Right forelimb (tissue), 1 donor: ENCODE results near the gene REPIN1.

ENCODE experiments used
- DNase-seq: peaks from one replicate; pipeline ENCODE4 v3.0.0-alpha.2; 2018

Gene REPIN1

DNA sequence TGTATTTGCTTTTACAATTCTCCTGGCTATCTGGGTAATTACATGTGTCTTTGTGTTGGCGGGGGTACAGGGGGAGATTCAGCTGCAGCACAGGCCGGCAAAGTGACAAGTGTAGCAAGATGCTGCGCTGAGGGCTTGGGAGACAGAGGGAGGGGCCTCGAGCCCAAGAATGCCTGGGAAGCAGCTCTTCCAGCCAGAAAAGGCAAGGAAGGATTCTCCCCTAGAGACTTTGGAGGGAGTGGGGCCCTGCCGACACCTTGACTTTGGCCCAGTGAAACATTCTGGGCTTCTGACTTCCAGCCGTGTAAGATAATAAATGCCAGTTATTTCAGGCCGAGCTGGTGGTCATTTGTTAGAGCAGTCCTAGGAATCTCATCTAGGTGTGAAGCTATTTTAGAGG is 7.2 kb upstream of the REPIN1 start:
- DNase-seq, result no peak

DNA sequence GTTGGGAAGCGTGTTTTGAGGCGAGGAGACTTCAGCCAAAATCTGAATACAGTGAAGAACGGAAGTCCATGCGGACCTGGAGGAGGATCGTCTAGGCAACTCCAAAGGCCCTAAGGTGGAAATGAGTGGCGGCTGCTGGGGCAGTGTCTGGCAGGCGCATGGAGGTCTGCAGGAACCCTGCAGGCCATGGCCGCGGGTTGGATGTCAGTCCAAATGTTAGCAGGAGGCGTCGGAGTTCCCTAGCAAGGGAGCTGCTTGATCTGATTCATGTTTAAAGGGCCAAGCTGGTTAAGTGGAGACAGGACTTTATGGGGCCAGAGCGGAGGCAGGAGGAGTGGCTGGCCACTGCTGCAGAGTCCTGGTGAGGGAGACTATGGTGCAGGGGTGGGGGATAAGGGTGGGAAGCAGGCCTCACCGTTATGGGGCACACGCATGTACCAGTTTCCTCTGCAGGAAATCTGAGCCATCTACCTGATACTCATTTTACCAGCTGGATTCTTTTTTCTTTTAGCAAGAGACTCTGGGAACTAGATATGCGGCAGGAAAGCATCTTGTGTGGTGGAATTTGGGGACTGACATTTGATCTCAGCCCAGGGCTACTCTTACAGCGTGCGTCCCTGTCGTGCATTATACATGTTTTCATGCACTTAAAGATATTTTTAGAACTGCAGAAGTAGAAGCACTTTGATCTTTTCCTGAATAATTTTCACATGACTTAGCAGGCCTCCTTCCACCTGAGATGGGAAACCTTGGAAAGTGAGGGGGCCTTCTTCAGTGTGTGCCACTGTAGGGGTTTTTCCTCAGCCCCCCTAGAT is 6.6 kb upstream of the REPIN1 start:
- DNase-seq, result no peak

DNA sequence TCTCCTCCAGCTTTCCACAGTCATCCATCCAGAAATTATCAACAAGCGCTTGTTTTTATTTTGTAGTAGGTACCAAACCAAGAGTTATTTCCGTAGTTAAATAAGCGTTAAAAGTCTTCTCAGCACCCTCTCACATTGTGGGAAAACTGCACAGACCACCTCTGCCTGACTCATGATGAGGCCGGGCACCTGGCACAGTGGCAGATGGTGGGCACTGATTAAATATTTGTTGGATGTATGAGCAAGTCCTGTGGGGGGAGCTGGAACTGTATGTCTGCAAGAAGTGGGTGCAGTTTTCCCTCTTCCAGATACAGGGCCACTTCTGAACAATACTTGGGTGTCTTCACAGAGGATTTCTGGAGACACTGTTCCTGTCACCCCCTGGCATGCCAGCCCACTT is 5.3 kb upstream of the REPIN1 start:
- DNase-seq, result no peak

DNA sequence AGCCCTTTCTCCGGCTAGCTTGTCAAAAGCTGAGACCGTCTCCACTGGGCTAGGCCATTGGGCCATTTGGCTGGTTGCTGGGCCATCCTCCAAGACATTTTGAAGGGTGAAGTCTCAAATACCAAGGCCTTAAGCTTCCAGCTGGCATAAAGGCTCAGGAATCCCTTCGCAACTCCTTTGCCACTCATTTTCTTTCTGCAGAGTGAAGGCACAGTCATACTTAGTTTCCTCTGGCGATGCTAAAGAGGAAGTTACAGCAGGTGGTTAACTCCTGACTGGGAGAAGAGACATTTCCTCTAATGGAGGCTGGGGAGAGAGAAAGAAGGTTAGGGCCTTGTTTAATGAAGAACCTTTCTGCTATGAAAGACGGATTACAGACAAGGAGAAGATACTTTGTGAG is 4.8 kb upstream of the REPIN1 start:
- no peak for DNase-seq

DNA sequence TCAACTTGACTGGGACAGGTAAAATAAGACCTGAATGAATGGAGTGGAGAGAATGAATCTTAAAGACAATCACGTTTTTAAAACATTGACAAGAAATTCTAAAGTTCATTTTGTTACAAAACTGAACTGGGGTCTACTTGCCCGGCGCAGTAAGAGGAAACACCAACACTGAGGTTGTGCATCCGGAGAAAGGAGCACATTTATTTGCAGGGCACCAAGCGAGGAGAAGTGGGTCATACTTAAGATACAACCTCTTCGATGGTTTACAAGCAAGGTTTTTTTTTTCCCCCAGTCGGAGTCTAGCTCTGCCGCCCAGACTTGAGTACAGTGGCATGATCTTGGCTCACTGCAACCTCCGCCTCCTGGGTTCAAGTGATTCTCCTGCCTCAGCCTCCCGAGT is 3.4 kb upstream of the REPIN1 start:
- no peak for DNase-seq

DNA sequence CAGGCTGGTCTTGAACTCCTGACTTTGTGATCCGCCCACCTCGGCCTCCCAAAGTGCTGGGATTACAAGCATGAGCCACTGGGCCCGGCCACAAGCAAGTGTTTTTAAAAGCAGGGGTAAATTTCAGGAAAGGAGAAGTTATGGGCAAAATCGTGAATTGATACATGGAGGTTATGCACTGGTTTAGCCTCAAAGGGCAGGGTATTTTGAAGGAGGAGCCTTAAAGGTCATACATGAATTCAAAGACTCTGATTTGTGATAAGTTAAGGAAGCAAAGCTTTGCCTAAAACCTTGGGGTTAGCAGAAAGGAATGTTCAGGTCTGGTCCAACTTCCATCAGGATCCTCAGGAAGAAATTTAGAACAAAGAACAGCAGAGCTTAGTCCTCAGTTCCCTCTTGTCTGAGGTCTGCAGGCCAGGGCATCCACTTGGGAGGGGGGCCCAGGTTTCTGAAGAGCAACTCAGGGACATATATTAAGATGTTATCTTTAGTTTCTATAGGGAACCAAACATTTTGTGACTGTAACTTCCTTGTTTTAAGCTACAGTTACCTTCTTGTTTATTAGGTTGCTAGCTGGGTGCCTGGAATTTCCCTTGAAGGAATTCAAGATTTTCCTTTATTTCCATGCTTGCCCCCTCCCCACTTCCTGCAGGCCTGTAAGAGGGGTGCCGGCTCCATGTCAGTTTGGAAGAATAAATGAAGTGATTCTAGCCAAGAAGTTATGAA is 2.8 kb upstream of the REPIN1 start:
- no peak for DNase-seq

DNA sequence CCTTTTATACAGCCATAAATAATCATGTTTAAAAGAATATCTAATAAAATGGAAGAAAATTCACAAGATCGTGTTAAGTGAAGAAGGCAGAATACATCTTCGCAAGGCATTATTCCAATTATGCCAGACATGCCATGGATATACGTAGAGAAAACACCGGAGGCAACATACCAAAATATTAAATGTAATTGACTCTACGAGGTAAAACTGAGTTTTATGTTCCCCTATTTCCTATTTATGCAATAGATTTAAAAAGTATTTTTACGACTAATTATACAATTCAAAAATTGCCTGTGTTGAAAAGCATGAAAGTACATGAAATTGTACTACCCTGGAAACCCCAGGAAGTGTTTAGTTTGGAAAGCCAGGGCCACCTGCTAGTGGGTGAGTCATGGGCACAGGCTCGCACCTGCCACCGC is 936 bp upstream of the REPIN1 start:
- DNase-seq, result no peak

DNA sequence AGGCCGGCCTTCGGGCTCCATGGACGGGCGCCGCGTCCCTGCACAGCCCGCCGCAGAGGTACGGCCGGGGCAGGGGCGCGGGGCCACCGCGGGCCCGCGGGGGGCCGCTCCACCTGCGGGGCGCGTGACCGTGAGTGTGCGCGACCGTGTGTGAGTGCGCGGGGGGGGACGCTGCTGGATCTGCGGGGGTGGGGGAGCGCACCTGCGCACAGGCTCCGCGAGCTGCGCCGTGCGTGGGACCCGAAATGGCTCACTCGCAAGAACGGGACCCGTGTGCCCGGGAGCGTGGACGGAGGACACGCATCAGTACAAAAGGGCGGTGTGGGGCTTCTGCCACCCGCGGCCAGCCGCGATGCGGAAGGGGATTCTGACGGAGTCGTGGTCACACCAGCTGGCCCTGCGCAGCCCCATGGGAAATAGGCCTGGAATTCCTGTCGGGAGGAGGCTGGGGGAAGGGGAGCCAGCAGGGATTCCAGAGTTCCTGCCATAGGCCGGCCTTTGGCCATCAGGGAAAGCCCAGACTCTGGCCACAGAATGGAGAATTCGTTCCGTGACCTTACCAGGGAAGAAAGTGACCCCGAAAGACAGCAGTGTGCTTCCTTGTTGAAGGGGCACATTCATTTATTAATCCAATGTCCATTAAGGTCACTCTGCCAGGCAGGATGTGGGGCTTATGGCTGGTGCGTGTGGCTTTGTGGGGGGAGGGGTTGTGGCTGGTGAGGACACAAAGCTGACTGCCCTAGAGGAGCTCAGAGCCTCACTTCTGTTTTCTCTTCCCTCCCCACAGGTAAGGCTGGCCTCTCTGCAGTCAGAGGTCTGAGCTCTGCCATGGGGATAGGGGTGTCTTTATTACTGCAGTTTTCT is 494 bp downstream of the REPIN1 start:
- DNase-seq, result peak; percentile 70

DNA sequence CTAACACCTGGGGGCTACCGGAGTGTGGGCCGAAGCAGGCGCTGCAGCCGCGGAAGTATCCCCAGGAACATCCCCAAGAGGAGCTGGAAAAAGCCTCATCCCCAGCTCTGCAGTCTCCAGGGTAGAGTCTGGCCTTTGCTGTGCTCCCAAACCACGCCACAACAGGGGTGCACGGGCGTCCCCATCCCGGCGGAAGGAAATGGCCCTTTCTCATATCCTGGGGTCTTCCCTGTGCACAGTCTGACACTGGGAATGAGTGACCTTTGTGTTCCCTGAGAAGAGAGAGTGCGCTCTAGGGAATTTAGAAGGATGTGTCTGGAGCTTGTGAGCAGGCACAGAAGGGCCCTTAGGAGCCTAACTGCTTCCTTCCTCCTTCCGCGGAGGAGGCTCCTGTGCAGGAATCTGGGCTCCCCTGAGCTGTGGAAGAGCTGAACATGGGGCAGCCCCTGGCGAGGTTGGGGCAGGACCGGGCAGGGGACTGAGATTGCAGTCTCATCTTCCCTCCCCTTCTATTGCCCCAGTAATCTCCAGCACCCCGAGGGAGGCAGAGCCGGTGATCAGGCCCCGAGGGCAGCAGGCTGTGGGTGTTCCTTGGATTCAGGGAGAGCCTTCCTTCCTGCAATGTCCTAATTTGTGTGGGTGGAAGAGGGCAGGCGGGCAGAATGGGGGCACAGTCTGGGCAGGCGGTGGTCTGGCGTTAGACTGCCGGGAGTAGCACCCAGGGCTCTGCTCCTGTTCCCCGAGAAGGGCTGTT is 1.3 kb downstream of the REPIN1 start:
- no peak for DNase-seq

DNA sequence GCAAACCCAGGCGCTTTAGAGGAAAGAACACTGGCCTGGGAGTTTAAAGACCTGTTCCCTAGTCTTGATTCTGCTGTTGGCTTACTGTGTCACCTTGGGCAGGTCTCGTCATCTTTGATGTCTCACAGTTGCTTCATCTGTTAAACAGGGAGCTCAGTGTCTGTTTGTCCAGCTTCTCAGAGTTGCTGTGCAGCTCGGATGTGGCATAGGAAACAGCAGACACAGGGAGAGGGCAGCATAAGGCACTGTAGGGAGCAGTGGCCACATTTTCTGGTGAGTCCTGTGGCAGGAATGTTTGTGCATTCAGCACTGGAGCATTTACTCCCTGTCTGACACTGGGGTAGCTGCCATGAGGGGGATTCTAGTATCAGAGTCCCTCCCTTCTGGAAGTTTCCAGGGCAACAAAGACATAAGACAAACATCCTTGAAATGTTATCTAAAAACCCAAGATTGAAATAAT is 2.0 kb downstream of the REPIN1 start:
- no peak for DNase-seq

DNA sequence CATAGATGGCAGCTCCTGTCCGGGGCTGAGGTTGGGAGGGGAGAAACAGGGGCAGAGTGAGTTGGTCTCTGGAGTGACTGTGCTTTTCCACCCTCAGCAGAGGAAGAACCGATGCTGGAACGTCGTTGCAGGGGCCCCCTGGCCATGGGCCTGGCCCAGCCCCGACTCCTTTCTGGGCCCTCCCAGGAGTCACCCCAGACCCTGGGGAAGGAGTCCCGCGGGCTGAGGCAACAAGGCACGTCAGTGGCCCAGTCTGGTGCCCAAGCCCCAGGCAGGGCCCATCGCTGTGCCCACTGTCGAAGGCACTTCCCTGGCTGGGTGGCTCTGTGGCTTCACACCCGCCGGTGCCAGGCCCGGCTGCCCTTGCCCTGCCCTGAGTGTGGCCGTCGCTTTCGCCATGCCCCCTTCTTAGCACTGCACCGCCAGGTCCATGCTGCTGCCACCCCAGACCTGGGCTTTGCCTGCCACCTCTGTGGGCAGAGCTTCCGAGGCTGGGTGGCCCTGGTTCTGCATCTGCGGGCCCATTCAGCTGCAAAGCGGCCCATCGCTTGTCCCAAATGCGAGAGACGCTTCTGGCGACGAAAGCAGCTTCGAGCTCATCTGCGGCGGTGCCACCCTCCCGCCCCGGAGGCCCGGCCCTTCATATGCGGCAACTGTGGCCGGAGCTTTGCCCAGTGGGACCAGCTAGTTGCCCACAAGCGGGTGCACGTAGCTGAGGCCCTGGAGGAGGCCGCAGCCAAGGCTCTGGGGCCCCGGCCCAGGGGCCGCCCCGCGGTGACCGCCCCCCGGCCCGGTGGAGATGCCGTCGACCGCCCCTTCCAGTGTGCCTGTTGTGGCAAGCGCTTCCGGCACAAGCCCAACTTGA is 2.7 kb downstream of the REPIN1 start:
- DNase-seq, result no peak

DNA sequence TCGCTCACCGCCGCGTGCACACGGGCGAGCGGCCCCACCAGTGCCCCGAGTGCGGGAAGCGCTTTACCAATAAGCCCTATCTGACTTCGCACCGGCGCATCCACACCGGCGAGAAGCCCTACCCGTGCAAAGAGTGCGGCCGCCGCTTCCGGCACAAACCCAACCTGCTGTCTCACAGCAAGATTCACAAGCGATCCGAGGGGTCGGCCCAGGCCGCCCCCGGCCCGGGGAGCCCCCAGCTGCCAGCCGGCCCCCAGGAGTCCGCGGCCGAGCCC is 3.3 kb downstream of the REPIN1 start:
- no peak for DNase-seq

DNA sequence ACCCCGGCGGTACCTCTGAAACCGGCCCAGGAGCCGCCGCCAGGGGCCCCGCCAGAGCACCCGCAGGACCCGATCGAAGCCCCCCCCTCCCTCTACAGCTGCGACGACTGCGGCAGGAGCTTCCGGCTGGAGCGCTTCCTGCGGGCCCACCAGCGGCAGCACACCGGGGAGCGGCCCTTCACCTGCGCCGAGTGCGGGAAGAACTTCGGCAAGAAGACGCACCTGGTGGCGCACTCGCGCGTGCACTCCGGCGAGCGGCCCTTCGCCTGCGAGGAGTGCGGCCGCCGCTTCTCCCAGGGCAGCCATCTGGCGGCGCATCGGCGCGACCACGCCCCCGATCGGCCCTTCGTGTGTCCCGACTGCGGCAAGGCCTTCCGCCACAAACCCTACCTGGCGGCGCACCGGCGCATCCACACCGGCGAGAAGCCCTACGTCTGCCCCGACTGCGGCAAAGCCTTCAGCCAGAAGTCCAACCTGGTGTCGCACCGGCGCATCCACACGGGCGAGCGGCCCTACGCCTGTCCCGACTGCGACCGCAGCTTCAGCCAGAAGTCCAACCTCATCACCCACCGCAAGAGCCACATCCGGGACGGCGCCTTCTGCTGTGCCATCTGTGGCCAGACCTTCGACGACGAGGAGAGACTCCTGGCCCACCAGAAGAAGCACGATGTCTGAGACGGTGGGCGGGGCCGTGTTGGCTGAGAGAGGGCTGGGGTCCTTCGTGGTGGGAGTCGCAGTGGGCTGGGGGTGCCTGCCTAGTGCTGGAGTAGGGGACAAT is 3.8 kb downstream of the REPIN1 start:
- DNase-seq, result no peak

DNA sequence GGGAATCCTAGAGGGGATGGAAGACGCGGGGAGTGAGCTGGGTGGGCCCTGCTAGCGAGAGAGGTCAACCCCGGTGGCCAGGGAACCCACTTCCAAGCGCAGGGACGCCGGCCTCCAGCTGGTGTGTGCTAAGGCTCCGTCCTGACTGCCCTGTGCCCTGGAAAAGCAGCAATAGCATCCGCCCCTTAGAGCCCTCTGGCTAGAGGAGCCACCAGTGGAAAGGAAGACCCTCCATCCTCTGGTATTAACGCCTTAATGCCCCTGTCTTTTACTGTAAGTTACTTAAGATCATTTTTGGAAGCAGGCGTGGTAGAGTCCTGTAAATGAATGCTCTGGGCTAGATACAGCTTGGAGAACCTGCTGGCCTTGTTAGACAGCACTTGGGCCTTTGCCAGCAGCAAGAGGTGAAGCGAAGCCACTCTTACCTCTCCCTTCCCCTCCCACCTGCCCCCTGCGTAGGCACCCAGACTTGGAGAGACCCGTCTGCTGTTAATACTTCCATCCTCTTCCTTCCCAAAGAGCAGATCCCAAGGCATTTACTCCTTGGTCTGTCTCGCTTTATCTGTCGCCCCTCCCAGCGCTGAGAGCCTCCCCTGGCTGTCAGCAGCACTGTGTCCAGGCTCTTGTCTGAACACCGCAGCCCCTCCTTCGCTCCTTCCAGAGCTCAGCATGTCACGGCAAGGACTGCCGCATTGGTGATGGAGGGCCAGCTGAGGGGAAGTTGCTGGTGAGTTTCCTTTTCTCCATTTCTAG is 4.6 kb downstream of the REPIN1 start:
- DNase-seq, result no peak

DNA sequence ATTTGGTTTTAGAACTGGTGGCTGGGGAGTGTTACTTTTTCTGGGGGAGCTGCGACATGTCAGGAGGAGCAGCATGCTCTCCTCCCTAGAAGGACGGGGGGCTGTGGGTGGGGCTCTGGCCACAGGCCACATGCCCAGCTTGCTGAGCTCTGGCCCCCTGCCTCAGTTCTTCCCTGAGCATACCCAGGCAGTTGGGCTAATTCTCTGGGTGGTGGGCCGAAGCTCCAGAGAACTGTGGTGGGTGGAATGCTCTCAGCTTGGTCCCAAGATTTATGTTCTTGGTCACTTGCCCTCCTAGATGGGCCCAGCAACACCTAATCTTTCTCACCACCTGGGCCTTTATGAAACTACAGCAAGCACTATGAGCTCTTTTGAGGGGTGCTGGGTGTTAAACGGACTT is 5.4 kb downstream of the REPIN1 start:
- DNase-seq, result no peak

DNA sequence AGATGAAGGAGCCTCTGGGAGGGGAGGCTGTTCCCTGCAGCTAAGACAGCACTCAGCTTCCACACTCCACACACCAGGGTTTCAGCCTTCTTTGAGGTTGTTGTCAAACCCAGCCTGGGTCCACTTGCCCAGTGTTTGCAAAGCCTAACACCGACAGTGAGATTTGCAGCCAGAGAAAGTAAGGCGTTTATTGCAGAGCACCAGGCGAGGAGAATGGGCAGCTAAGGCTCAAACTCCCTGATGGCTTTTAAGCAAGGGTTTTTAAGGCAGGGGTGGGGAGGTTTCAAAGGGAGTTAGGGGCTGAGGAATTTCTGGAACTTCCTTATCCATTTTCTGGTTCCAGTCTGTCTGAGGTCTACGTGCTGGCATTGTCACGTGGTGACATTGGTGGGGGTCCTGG is 5.8 kb downstream of the REPIN1 start:
- no peak for DNase-seq

DNA sequence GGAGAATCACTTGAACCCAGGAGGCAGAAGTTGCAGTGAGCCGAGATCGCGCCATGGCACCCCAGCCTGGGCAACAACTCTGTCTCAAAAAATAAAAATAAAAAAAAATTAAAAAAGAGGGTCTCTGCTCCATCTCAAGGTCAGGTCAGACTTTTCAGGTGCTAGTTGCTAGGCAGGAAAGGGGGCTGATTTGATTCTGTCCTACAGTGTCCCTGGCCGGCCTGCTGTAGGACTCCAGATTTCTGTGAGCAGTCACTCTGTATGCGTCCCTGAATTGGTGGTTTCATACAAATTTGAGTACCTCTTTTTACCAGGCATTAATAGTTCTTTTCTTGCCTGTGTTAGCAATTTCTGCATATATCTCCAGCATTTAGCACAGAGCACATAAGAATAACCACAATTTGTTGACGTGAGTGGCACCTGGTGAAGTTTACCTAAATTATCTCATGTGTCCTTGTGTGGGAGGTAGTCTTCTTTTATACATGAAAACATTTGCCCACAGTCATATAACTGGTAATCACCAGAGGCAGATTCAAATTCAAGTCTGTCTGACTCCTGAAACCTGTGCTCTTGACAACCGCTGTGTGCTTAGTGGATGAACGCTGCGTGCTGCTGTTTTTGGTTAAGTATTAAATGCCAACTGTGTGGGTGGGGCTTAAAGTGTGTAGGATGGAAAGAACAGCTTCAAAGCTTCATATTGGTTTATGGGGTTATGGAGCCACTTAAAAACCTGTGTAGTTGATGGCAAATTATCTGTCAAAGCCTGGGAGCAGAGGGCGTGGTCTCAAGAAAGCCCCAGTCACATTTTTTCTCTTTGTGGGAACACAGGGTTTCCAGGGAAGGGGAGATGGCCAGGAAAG is 7.3 kb downstream of the REPIN1 start:
- DNase-seq, result no peak

DNA sequence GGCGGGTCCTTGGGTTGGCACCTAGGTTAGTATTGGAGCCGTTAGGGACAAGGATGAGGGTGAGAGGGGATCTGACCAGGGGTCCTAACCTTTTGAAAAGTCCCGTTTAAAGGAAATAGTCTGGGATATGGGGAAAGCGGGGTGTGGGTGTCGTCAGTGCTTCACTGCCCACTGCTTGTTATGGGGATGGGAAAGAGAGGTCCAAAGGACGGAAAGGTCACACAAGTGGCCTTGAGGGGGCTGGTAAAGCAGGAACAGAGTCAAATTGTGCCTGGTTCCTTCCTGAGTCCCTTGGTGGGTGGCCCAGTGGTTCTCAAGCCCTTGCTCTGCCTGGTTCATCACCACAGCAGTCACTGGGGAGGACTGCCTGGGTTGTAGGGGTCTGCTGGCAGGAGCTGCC is 7.9 kb downstream of the REPIN1 start:
- no peak for DNase-seq

DNA sequence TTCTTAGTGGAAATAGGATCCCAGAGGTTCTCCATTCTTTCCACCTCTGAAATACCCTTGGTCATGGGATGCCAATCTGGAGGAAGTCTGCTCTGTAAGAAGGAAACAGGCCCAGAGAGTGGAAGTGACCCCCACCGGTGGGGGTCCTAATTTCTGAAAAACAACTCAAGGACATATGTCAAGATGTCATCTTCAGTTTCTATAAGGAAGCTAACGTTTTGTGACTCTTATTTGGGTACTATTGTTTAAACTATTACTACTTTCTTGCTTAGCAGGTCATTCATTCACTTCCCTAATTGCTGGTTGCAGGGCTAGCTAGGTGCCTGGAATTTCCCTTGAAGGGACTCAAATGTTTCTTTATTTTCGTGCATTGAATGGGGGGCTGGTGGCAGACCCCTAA is 8.6 kb downstream of the REPIN1 start:
- DNase-seq, result no peak
